Thoracic aorta endothelial cell (primary cell): ENCODE results near the gene EIF4EBP2. TPM values are rescaled to one million over a fixed set of nuclear protein-coding genes. Genes with fewer than 3 reads are reported as not detected.

Experiments used
- total RNA-seq: library from RNA; depleted of rRNA; stranded (reverse); fragments of >200 nt; gene quantifications from 2 replicates; pipeline ENCODE4 v1.2.3, GENCODE V29; 2012

EIF4EBP2 gene, protein sequence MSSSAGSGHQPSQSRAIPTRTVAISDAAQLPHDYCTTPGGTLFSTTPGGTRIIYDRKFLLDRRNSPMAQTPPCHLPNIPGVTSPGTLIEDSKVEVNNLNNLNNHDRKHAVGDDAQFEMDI
- 60.2 and 62.4 TPM in 2 replicates for total RNA-seq

DNA sequence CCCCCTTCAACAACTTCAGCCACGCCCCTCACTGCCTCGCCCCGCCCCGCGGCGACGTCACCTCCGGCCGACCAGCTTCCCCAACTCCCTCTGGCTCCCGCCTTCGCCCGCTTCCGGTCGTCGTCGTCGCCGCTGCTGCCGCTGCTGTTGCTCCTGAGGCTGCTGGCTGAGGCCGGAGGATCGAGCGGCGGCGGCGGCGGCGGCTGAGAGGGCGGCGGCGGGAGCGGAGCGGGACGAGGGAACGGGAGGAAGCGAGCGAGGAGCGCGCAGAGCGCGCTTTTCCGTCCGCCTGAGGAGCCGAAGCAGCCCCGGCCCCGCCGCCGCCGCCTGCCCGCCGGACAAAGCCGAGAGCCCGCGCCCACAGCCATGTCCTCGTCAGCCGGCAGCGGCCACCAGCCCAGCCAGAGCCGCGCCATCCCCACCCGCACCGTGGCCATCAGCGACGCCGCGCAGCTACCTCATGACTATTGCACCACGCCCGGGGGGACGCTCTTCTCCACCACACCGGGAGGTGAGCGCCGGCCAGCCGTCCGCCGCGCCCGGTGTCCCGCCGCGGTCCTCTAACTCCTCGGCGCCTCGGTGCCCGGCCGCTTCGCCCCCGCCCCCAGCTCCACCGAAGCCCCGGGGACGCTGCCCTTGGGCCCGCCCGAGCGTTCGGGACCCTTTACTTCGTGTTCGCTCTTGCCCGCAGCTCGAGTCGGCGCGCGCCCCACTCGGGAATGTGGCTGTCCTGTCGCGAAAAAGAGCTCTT lies at the start of gene EIF4EBP2:
Gene EIF4EBP2, plus strand, starts transcription at position 110 of the 751 bp plus-strand sequence. Its CDS starts 257 bp downstream, at position 367.

GRCh38 chr10:70441161-70441894 lies 37.4 kb downstream of the EIF4EBP2 start, which contains the start of gene NODAL:
Gene NODAL (minus strand): TSS chr10:70441681. CDS start chr10:70441667, 14 bp downstream.

Other genes starting within 250 kb of the EIF4EBP2 start
- 126 and 130 TPM in 2 replicates for gene SAR1A, start 233.6 kb upstream of the EIF4EBP2 start, total RNA-seq
- 281 and 329 TPM in 2 replicates for gene PPA1, start 170.7 kb upstream of the EIF4EBP2 start, total RNA-seq
- not detected in 2 replicates for gene NPFFR1, start 120.1 kb upstream of the EIF4EBP2 start, total RNA-seq
- 4.3 and 12.8 TPM in 2 replicates for gene LRRC20, start 21.5 kb upstream of the EIF4EBP2 start, total RNA-seq
- gene NODAL, start 37.5 kb downstream of the EIF4EBP2 start, total RNA-seq = not detected in 2 replicates
- gene PALD1, start 74.6 kb downstream of the EIF4EBP2 start, total RNA-seq = 38.7 and 54.8 TPM in 2 replicates
- not detected in 2 replicates for gene PRF1, start 198.6 kb downstream of the EIF4EBP2 start, total RNA-seq